Limb (tissue), 2 donors: ENCODE data around the gene KIF26B.

Experiments
- DNase-seq, 2 donors: peaks; one replicate each; pipeline ENCODE4 v3.0.0-alpha.2; 2016; ENCODE audit errors: extremely low spot score in 2 of 2

The KIF26B gene

DNA sequence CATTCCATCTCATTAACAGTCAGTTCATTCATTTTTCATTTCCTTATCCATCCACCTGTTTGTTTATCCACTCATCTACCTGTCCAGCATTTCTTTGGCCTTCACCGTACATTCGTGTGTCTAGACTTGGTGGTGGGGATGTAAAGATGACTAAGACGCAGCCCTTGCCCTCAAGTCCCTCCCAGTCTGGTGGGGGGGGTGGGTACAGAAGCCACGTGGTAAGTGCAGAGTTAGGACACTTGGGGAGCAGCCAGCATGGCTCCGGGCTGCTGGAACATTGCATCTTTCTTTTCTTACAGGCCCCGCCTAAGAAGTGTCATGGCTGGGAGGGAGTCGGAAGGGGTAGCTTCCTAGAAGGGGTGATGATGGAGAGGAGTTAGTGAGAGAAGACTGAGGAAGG lies 17.2 kb downstream of the KIF26B start:
- no peak for DNase-seq

DNA sequence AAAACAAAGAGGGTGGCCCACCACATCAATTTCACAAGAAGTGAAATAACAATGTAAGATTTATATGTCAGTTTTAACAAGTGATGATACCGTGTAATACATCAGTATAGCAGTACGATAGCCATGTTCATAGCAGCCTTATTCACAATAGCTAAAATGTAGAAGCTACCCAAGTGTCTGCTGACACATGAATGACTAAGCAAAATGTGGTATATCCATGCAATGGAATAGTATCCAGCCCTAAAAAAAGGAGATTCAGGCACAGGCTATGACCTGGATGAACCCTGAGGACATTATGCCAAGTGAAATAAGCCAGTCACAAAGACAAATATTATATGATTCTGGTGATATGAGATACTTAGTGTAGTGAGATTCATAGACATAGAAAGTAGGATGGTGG lies 18.0 kb downstream of the KIF26B start:
- DNase-seq, result no peak

DNA sequence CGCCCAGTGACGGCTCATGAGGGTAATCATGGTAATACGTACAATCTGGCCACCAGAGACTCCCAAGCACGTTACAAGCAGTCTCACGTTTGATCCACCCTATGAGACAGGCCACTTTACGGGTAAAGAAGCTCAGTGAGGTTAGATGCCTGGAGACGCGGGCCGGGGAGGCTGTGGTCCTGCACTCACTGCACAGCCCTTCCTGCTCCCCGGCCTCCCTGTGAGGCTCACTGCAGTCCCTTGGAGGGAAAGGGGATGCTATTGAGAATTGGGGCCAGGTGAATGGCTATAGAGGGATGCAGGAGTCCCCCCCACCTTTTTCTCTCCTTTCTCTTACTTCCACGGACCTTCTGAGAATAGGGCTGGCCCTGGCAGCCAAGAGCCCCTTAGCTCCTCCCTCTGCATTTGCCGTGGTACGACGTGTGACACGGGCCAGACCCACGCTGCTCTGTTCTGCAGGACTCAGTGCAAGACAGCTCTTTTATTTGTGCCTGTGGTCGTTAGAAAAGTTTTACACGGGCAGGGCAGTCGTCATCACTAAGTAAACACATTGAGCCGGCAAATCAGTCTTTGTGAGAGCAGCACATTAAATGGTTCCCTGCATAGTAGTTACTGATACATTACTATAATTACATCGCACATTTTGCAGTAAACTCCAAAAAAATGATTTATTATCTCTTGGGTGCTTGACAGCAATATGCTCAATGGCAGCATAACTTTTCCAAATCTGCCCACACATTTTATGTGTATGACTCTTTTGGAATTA lies 18.8 kb downstream of the KIF26B start:
- DNase-seq, result no peak

DNA sequence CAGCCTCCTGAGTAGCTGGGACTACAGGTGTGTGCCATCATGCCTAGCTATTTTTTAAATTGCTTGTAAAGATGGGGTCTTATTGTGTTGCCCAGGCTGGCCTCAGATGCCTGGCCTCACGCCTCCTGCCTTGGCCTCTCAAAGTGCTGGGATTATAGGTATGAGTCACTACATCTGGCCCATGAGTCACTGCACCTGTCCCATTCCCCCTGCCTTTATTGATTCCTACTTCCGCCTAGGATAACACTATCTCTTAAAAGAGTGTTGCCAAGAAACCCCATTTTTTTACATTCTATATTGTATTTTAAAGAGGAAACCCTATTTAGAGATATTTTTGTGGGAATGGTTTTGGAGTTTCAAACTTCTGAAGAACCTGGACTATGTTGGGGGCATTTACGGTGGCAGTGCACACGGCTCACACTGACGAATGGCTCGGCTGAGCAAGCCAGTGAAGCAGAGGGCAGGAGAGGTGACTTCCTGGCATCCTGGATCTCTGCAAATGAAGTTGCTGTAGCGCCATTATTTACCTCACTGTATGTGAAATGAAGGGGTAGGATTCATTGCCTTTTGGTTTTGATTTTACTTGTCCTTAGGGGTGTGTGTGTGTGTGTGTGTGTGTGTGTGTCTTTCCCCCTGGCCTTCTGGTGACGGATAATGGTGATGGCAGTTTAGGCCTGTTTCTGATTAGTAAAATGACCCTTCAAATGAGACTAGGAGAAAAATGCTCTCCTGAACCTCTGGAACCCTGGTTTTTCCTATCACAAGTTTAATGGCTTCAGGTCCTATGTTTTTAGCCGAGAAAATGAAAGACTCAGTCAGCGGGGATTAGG lies 22.5 kb downstream of the KIF26B start:
- no peak for DNase-seq

DNA sequence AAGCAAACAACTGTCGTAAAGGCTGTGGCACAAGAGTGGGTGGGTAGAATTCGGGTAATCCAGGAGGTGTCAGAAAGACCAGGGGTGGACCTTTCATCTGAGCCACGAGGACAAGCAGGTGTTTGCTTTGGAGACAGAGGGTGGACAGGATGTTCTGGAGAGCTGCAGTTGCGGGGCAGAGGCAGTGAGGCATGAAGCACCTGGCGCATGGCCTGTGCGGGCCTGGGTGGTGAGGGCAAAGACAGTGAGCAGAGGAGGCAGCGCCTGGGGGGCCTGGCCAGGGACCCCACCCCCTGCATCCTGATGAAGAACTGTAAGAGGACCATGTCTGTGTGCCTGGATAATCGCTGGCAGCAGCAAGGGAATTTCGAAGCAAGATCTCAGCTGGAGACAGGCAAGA lies 24.9 kb downstream of the KIF26B start:
- no peak for DNase-seq

DNA sequence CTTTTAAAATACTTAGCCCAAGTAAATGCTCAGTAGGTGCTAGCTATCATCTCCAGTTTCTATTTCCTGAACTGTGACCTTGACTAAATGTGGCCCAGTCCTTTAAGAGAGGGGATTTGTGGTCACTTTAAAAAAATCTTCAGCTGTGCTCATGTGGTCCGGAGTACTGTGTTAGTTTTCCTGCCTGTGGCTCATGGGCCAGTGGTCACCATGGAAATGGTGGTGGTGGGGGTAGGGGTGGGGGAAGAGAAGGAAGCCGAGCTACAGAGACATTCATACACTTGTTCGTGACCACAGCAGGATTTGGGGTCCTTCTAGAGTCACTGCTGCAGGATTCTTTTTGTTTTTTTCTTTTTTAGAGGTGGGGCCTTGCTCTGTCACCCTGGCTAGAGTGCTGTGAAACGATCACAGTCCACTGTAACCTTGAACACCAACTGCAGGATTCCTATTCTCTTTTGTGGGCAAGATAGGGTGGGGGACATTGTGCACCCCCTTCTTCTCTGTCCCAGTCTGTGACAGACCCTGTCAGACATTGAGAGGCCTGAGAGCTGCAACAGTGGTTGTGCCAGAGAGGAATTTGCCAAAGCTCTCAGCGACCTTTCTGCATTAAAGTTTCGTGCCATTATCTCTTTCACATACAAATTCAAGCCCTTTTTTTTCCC lies 25.8 kb downstream of the KIF26B start:
- no peak for DNase-seq

DNA sequence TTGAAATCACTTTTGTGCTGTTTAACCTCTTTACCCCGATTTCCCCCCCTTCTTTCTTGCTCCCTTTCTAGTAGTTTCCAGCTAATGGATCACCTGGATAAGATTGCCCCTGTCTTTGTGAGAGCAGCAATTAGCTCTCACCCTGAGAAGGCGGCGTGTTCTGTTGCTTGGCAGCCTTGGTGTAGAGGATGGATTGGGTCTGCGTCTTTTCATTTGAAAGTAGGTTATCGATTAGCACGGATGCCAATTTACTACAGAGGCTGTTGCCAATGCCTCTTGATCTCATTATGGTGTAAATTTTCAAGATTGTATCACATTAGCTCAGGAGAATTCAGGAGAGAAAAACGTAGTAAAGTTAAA lies 26.4 kb downstream of the KIF26B start:
- DNase-seq, result no peak

DNA sequence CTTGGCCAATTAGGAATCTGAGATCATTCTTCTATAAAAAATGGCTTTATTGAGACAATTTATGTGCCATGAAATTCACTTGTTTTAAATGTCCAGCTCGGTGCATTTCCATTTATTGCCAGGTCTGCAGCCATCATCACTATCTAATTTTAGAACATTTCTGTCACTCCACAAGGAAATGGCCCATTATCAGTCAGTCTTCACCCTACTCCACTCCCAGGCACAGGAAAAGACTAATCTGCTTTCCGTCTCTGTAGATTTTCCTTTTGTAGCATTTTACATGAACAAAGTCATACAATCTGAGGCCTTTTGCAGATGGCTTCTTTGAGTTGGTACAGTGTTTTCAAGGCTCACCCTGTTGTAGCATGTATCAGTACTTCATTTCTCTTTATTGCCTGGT lies 27.2 kb downstream of the KIF26B start:
- DNase-seq, result no peak

DNA sequence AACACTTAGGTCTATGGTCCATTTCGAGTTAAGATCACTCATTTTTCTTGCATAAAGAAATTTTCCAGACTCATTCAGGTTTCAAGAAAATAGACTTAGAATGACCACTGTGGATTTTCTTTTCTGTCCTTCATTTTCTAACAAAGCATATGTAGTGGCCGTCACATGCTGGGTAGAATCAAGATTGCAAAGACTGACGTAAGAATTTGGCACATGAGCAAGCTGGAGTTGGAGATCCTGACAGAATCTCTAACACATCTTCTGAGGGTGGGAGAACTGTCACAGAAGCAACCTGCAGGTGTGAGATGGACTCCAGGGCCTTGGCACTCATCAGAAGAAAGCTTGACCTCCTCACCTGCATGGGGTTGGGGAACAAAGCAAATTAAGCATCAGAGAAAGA lies 28.6 kb downstream of the KIF26B start:
- no peak for DNase-seq

DNA sequence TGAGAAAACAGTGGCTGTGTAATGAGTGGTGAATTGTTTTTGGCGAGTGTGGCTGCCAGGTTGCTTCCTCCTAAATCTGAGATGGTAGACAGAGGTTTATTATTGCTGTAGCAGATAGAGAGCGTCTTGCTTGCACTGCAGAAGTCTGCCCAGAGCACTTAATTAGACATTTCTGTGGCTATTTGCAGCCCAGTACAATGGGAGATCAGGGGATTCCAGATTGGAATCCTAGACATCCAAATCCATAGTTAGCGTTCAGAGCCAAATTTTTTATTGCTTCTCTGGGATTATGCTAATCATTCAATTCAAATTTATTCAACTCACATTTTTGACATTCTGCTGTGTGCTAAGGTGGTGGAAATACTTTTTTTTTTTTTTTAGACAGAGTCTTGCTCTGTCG lies 30.0 kb downstream of the KIF26B start:
- no peak for DNase-seq

DNA sequence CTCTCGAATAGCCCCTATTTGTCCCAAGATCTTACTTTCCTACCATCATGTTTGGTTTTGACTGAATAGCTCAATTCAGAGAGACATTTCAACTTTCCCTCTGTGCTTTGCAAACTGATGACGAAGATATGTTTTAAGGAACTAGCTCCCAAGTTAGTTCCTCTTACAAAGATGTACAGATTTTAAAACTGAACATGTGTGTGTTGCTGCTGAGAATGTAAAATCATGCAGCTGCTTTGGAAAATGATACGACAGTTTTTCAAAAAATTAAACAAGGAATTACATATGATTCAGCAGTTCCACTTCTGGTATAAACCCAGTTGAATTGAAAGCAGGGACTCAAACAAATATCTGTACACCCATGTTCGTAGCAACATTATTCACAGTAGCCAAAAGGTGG lies 33.6 kb downstream of the KIF26B start:
- no peak for DNase-seq

DNA sequence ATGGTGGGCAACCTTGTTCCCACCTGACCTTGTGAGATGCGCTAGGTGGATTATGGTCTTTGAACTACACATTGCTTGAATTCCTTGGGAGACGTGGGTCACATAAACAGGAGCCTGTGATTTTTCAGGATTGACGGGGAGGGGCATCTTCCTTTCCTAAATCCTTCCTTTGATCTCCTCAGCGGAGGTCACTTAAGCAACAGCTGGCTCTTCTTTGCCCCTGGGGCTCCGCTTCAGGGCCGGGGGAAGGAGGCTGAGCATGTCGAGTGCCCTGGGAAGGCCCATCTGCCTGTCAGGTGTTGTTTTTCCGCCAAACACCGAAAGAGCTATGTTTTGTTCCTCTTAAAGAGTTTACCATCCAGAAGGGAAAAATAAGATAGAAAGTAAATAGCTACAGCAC lies 40.6 kb downstream of the KIF26B start:
- DNase-seq, result no peak

DNA sequence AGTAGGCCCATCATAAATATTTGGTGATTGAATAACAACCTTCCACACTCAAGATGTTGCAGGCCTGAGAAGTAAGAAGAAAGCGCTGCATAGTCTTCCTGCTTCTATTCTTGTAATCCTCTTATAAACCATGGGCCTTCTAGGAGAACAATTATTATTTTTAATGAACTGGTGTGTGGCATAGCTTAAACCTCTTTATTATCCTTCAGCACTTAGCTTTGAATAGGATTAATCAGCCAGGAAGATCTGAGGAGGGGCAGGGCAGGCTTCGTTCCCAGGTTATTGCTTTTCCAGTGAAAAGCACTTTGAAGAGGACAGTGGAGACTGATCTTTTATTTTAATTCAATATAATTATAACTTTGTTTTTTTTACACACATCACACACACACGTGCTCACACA lies 42.3 kb downstream of the KIF26B start:
- DNase-seq, result no peak

DNA sequence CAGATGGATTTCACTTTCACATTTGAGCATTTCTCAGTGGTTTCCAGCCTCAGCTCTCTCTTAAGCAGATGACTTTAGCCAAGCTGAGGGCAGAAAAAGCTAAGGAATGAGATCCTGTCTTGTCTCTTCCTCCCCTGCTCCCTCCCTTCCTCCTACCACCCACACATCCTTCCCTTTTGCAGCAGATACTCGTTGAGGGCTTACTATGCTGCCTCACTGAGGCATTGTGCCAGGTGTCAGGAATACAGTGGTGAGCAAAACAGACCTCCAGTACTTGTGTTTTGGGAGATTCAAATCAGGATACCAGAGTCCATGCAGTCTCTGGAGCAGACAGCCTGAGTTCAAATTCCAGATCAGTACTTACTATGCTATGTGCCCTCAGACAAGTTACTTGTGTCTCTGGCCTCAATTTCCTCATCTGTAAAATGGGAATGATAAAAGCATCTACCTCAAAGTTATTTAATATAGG lies 43.2 kb downstream of the KIF26B start:
- DNase-seq, result no peak

DNA sequence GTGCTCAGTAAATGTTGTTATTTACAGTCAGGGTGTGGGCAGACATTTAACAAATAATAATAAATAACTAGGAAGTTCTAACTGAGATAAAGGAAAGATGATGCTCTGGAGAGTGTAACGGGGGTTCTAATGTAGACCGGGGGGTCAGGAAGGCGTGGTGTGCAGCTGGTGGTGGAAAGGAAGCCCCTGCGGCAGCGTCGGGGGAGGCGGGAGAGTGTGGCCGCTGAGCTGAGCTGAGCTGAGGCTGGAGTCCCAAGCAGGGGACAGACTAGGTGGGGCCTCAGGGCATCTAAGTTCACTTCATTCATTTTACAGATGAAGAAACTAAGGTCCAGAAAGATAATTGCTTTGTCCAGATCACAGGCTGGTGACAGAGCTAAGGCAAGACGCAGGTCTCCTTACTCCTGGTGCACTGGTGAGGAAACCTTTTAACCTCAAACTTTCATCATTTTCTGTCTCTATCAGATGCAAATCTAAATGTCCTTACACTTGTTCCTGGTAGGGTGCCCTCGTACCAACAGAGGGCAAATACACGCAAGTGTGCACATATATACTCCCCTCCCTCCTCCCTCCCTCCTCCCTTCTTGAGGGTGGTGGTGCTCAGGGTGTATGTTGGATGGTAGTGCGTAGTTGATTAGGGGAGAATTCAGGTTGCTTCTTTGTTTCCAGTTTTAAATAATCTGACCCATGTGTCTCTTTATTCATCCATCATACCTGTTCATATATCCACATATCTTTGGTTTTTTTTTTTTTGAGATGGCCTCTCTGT lies 44.1 kb downstream of the KIF26B start:
- no peak for DNase-seq

DNA sequence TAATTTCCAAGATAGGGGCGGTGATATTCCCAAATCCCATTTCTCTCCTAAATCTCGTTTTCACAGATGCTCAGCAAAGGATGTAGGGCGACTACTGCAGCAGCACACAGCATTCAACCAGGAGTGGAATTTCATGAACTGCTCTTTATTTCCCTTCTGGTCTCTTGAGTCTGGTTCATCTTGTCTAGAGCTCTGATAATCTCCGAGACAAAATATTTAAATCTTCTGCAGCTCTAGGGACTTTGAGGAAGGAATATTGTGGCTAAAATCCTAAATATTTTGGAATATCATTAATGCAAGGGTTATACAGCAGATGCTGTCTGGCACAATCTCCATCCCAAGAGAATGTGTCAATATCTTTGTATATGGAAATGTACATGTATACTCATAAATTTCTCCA lies 45.4 kb downstream of the KIF26B start:
- DNase-seq, result no peak

DNA sequence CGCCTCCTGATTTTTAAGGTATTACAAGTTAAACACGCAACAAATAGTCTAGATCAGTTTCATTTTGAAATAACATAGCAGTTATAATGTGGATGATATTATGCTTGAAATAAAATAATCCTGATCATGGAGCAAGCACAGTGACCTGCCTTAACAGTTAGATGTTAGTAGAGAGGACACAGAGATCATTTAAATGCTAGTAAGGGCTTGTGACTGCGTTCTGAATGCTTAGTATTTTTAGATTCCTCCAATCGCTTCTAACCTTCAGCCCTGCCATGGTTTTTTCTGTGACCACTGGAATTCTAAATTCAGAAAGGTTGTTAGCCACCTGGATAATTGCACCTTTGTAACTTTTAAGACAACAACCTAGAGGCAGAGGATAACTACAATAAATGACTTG lies 46.4 kb downstream of the KIF26B start:
- DNase-seq, result no peak

DNA sequence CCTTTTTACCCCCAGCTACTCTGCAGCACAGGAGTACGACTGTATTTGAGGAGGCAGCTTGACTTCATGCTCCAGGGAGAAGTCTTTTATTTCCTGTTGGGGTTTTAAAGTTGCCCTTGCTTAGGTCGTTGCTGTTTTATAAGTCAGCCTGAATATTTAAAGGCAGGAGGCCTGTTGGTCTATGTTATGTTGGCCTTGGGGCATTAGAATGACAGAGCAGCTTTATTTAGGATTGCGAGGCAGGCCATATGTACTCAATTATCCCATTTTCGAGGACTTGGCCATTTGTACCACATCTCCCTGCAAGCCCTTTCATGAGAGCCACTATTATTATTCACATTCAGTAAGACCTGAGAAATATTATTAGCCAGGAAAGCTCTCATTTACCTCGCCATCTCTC lies 47.0 kb downstream of the KIF26B start:
- DNase-seq, result no peak

DNA sequence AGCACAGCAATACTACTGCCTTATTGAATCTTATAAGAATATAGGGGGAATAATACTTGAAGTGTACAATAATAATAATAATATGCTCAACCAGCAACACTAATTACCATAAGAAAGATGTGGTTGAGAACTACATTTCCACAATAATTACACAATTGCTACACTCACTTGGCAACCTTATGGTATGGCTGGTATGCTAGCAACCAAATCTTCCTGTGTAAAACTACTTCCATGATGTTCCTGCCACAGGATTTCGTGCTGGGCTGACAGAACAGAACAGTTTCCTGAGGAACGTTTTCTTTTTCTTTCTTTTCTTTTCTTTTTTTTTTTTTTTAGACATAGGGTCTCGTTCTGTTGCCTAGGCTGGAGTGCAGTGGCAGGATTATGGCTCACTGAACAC lies 50.6 kb downstream of the KIF26B start:
- DNase-seq, result no peak

DNA sequence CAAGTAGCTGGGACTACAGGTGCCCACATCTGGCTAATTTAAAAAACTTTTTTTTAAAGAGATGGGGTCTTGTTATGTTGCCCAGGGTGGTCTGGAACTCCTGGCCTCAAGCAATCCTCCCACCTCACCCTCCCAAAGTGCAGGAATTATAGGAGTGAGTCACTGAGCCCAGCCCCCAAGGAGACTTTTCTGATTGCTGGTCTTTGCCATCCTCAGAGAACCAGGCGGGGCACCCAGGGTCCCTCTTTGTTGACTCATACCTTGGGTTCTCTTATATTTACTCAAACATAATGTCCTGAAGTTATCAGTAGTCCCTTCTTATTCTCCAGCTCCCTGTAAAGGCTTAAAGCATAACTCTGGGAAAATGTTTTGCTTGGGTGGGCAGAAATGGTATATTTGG lies 51.1 kb downstream of the KIF26B start:
- no peak for DNase-seq

DNA sequence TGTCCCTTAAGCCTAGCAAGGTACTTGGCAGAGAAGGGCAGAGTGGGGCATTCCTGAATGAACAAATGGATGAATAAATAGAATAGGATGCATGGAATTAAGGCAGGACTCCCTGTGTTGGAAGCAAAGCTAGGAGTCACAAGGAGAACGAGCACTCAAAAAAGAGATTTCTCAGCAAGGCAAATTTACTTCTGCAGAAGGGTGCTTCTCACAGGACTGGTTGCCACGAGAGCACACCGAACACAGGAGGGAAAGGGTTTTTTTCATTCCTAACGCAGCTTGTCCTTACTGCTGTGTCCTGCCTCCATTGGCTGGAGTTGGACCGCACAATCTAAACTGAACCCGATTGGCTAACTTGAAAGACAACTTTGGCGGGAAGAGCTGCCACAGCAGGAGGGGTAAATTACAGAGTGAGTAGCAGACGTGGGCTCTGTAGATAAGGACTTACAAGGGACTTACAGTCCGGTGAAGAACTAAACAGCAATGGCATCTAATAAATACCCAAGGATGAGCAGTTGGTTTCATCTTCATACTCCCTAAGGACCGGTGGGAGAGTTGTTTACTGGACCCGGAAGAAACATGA lies 52.4 kb downstream of the KIF26B start:
- no peak for DNase-seq
